Thyroid gland (tissue), 4 donors: ENCODE results near the gene SAFB.

Source experiments
- CTCF ChIP-seq, 6 experiments: fragments of 200-600 bp in 3 of 6; fragments of 450-650 bp in 3 of 6; sonication (generic) in 3 of 6; IDR thresholded peaks; one replicate each; pipeline ENCODE4 v1.5.1; 2016 to 2019; ENCODE audit warnings: antibody characterized with exemption in 6 of 6, mild to moderate bottlenecking in 2 of 6, inconsistent platforms in 1 of 6, moderate library complexity in 1 of 6
- POLR2A ChIP-seq, 2 donors: fragments of 450-650 bp; IDR thresholded peaks; one replicate each; pipeline ENCODE4 v1.6.1; 2017; ENCODE audit warnings: antibody characterized with exemption in 2 of 2, mild to moderate bottlenecking in 2 of 2, moderate library complexity in 1 of 2

- TF ChIP-seq POLR2A (IDR thresholded peaks at IDR 0.05) (peak in 1 of 2 donors; percentile 65), CTCF (IDR thresholded peaks at IDR 0.05) (no peak)
Observed at GRCh38 chr19:5680437-5681368, 57.8 kb downstream of the SAFB start, which contains the start of the genes HSD11B1L and MICOS13.
